AG09319 (cell line): ENCODE data around the gene DDX20.
A peak's percentile ranks its signal among the peaks of the same experiment; 100 is the strongest.

Experiments used
- DNase-seq: peaks from one replicate; pipeline ENCODE4 v3.0.0-alpha.2; 2010; ENCODE audit warnings: low read depth; ENCODE audit errors: extremely low read depth
- CTCF ChIP-seq: IDR thresholded peaks from 2 replicates; pipeline ENCODE4 v1.5.1; 2011; ENCODE audit warnings: low read depth, mild to moderate bottlenecking, inconsistent platforms, low read length, moderate library complexity

The DDX20 gene, protein sequence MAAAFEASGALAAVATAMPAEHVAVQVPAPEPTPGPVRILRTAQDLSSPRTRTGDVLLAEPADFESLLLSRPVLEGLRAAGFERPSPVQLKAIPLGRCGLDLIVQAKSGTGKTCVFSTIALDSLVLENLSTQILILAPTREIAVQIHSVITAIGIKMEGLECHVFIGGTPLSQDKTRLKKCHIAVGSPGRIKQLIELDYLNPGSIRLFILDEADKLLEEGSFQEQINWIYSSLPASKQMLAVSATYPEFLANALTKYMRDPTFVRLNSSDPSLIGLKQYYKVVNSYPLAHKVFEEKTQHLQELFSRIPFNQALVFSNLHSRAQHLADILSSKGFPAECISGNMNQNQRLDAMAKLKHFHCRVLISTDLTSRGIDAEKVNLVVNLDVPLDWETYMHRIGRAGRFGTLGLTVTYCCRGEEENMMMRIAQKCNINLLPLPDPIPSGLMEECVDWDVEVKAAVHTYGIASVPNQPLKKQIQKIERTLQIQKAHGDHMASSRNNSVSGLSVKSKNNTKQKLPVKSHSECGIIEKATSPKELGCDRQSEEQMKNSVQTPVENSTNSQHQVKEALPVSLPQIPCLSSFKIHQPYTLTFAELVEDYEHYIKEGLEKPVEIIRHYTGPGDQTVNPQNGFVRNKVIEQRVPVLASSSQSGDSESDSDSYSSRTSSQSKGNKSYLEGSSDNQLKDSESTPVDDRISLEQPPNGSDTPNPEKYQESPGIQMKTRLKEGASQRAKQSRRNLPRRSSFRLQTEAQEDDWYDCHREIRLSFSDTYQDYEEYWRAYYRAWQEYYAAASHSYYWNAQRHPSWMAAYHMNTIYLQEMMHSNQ

GRCh38 chr1:111755331-111756123 is at the start of gene DDX20:
DDX20 (plus strand) TSS chr1:111755901; CDS start chr1:111755925, 24 bp downstream.
- peak; percentile 75 for TF ChIP-seq CTCF
- peak; percentile 92 for DNase-seq

GRCh38 chr1:111706921-111707320 is 48.8 kb upstream of the DDX20 start:
- no peak for DNase-seq
- TF ChIP-seq CTCF = no peak

GRCh38 chr1:111707906-111708305 is 47.8 kb upstream of the DDX20 start:
- peak; percentile 25 for DNase-seq
- no peak for TF ChIP-seq CTCF

DNA sequence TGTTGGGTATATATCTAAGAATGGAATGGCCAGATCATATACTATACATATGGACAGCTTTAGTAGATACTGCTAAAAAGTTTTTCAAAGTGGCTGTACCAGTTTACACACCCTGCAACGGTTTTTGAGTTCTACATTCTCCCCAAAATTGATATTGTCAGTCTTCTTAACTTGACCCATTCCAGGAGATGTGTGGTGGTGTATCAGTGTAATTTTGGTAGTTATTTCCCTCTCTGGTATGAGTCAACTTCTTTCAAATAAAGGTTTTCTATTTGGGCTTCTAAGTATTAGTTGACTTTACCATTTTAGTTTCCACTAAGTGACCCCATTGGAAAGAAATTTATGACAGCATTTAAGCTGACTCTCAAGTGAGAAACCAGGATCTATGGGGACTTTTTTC is 45.7 kb upstream of the DDX20 start:
- TF ChIP-seq CTCF = no peak
- no peak for DNase-seq

DNA sequence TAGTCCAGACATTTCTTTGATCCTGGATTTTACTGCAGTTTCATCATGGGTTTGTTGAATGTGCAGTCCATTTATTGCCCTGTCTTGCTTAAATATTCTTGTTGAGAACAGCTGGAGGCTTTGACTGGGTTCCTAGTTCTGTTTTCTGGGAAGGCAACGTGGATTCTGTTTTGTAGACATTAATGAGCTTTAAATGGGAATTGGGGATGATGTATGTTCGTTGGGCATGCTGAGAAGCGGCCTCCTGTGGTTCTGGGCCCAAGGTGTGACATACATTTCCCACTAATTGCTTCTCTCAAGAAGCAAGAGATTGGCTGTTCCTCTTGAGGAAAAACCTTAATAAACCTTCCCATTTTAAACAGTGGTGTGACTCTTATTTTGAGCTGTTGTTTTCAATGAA is 39.4 kb upstream of the DDX20 start:
- no peak for DNase-seq
- no peak for TF ChIP-seq CTCF

- DNase-seq = no peak
- TF ChIP-seq CTCF = no peak
These were observed 38.3 kb upstream of the DDX20 start for GRCh38 chr1:111717450-111717849.
